Progenitor cell of endocrine pancreas (in vitro differentiated cells): Measurements from ENCODE around the gene SVIL. TPM values are rescaled to one million over a fixed set of nuclear protein-coding genes. Genes with fewer than 3 reads are reported as not detected.
"Not testable (repeated sequence)": the region's sequence is repeated elsewhere in the genome, so short reads cannot be mapped to it uniquely, and the experiment has no call there.

ENCODE experiments used
- DNase-seq: peaks from one replicate; pipeline ENCODE4 v3.0.0; 2021; ENCODE audit warnings: low spot score; ENCODE audit not compliant: unreplicated experiment
- H3K27ac Mint-ChIP-seq: 2 replicates; pipeline ENCODE4 v1.8.0; 2021; ENCODE audit warnings: mild to moderate bottlenecking, moderate library complexity, mixed read lengths
- H3K27me3 Mint-ChIP-seq: 2 replicates; pipeline ENCODE4 v1.8.0; 2021; ENCODE audit warnings: mixed read lengths
- H3K36me3 Mint-ChIP-seq: 2 replicates; pipeline ENCODE4 v1.8.0; 2022; ENCODE audit warnings: mixed read lengths; ENCODE audit not compliant: insufficient read depth
- H3K4me1 Mint-ChIP-seq: 2 replicates; pipeline ENCODE4 v1.8.0; 2021; ENCODE audit warnings: low read depth, mixed read lengths
- H3K4me3 Mint-ChIP-seq: 2 replicates; pipeline ENCODE4 v1.8.0; 2021; ENCODE audit warnings: low read depth, mild to moderate bottlenecking, moderate library complexity, mixed read lengths
- H3K9me3 Mint-ChIP-seq: 2 replicates; pipeline ENCODE4 v1.8.0; 2021; ENCODE audit warnings: low read depth, mixed read lengths
- total RNA-seq: library from RNA; stranded (reverse); gene quantifications from 2 replicates; pipeline ENCODE4 v1.2.1, GENCODE V29; 2021
- TF ChIP-seq, protein P1 (sequence below): fragments of 200-600 bp; sonication (generic); IDR thresholded peaks from one replicate; pipeline ENCODE4 v1.5.0; 2021; ENCODE audit warnings: antibody characterized with exemption, mild to moderate bottlenecking; ENCODE audit not compliant: unreplicated experiment

SVIL gene
- total RNA-seq, 1 donor from 2014 or later: 88.2 TPM

DNA sequence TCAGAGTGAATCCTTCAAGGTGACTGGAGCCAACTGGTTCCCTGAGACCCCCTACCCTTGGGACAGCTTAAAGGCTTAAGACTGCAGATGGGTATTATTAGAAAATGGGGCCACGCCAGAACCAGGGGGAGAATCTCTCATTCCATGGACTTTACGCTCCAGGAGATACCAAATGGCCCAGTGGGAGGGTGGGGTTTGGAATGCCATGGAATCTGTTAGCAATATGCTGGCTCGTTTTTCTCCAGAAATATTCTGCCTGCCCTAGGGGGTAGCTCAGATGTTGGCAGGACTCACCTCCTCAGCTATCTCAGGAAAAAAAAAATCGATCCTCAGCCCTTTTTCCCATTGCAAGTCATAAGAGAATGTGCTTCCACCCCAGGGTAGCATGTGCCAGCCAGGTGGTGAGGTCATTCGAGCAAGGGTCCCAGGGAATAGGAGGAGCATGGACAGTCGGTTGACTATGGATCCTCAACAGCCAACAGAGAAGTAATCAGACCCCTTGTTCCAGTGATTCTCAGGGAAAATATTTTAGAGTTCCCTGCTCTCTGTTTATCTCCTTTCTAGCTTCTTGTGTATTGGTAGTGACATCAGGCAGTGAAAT lies 22.9 kb downstream of the SVIL start:
- Mint-ChIP-seq H3K4me3 (no peak overlapping the region), H3K4me1 (peaks cover 3% of the 10 kb centered on the region), H3K27me3 (no peaks in the 10 kb centered on the region), H3K27ac (no peak overlapping the region), H3K36me3 (peaks cover 15% of the 10 kb centered on the region), H3K9me3 (no peaks in the 10 kb centered on the region)
- DNase-seq: no peak
- TF ChIP-seq, protein P1, sequence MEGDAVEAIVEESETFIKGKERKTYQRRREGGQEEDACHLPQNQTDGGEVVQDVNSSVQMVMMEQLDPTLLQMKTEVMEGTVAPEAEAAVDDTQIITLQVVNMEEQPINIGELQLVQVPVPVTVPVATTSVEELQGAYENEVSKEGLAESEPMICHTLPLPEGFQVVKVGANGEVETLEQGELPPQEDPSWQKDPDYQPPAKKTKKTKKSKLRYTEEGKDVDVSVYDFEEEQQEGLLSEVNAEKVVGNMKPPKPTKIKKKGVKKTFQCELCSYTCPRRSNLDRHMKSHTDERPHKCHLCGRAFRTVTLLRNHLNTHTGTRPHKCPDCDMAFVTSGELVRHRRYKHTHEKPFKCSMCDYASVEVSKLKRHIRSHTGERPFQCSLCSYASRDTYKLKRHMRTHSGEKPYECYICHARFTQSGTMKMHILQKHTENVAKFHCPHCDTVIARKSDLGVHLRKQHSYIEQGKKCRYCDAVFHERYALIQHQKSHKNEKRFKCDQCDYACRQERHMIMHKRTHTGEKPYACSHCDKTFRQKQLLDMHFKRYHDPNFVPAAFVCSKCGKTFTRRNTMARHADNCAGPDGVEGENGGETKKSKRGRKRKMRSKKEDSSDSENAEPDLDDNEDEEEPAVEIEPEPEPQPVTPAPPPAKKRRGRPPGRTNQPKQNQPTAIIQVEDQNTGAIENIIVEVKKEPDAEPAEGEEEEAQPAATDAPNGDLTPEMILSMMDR: no peak

DNA sequence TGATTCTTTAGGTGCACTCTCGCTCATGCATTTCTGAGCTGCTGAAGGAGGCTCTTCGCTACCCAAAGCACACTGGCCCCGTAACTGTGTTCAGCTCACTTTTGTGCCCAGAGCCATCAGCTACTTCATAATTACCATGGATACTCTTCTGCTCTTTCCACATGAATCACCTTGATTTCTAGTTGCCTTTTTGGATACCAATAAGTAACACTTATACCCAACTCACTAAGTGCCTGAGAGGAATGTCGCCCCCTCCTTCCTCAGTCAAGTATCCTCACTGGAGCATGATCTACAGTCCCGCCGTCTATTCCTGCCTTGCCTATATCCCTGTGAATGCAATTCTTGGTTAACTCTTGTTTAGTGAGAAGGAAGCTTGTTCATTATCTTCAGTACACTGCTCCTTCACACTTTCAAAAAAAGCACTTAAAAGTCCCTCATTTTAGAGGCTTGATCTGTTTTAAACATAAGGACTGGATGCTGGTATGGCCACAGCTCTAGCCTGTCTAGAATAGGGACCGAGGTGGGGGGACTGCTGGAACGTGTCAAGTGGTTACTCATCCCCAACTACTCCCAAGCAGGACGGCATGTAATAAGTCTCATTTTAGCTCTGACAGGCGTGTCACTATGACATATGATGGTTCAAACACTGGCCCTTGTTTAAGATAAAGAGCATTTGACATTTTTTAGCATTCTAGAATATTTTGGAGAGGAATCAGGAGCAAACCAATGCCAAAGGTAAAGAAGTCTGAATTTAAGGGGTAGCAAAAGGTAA lies 23.7 kb downstream of the SVIL start:
- Mint-ChIP-seq H3K9me3 (no peaks in the 10 kb centered on the region), H3K27me3 (no peaks in the 10 kb centered on the region), H3K4me3 (no peak overlapping the region), H3K36me3 (peaks cover 15% of the 10 kb centered on the region), H3K27ac (no peak overlapping the region), H3K4me1 (peaks cover 3% of the 10 kb centered on the region)
- DNase-seq: no peak
- TF ChIP-seq, protein P1: no peak

DNA sequence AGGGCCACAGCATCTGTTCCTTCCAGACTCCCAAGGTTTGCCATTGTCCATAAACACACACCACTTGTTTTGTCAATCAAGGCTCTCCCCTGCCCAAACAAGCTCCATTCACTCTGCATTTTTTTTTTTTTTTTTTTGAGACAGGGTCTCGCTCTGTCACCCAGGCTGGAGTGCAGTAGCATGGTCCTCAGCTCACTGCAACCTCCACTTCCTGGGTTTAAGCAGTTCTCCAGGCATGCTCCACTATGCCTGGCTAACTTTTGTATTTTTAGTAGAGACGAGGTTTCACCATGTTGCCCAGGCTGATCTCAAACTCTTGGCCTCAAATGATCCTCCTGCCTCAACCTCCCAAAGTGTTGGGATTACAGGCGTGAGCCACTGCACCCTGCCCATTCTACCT lies 24.4 kb downstream of the SVIL start:
- not testable (repeated sequence) for H3K4me3 Mint-ChIP-seq, H3K4me1 Mint-ChIP-seq, H3K9me3 Mint-ChIP-seq, H3K27me3 Mint-ChIP-seq, DNase-seq
- Mint-ChIP-seq H3K27ac (peak overlapping the region; percentile 24), H3K36me3 (peaks cover 15% of the 10 kb centered on the region)

DNA sequence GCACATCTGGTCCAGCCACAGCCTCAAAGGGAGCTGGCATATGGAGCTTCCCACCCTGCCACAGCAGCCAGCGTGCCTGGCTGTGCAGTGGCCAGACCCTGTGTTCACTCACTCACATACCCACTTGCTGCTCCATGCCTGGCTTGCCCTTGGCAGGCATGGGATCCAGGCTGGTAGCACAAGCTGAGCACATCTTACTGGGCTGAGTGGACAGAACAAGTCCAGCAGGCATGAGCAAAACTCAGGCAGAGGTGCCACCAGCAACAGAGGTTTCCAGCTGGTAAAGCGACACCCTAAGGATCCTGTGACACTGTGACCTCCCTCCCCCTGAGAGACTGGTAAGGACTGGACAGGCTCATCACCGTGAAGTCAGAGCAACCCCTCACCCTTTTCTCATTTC lies 25.1 kb downstream of the SVIL start:
- H3K36me3 Mint-ChIP-seq: peaks cover 15% of the 10 kb centered on the region
- TF ChIP-seq, protein P1: no peak
- H3K9me3 Mint-ChIP-seq: no peaks in the 10 kb centered on the region
- no peak overlapping the region for H3K27ac Mint-ChIP-seq
- H3K4me3 Mint-ChIP-seq: no peak overlapping the region
- no peak for DNase-seq
- H3K27me3 Mint-ChIP-seq: no peaks in the 10 kb centered on the region
- no peaks in the 10 kb centered on the region for H3K4me1 Mint-ChIP-seq

DNA sequence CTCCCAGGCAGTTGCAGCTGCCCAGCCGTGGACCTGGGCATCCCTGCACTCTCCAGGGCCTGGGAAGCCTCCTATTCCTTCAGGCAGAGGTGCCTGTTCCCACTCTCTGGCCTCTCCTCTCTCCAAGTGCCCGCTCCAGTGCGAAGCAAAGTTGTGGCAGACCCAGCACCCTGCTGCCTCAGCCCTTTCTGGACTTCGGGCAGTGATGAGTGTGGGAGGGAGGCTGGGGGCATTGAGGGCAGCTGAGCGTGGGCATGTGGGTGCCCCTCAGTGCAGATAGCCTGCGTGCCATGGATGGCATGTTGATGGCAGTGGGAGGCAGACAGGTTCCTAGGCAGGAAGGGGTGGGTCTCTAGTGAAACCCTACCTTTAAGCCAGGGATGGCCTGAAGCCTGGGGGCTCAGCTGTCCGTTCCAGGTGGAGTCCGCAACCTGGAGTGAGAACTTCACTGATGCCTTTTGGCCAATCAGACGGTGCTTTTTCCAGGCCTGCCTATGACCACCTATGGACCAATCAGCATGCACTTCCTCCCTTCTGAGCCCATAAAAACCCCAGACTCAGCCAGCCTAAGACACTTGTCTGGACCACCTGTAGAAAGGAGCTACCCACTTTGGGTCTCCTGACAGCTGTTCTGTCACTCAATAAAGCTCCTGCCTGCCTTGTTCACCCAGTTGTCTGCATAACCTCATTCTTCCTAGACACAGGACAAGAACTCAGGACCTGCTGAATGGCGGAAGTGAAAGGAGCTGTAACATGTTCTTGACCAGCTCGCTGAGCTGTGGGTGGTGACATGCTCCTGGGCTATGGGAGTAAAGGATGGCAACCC lies 26.1 kb downstream of the SVIL start:
- TF ChIP-seq, protein P1: no peak
- Mint-ChIP-seq H3K4me1 (no peaks in the 10 kb centered on the region), H3K9me3 (no peaks in the 10 kb centered on the region), H3K27me3 (no peaks in the 10 kb centered on the region), H3K4me3 (no peak overlapping the region), H3K27ac (no peak overlapping the region), H3K36me3 (peaks cover 13% of the 10 kb centered on the region)
- DNase-seq: no peak
